HepG2 (cell line): ENCODE measurements around the gene PPP2R5C. TPM values are rescaled to one million over a fixed set of nuclear protein-coding genes. Genes with fewer than 3 reads are reported as not detected.

Source experiments
- ATAC-seq: fragments of 200-7000 bp; cut with Tn5 transposase; 3 replicates; pipeline ENCODE4 v1.9.1; 2020; ENCODE audit warnings: mild to moderate bottlenecking, moderate library complexity
- BruUV-seq: library from RNA; stranded (reverse); fragments of 400-500 nt; replicated peaks from 2 replicates; lab custom pipeline; 2021; lab: Mats Ljungman, UMichigan
- CTCF ChIA-PET: fragments of 300-600 bp; formaldehyde crosslinking; extraction: SDS; loops from one replicate; lab custom pipeline; 2021; ENCODE audit warnings: low total read pairs, inconsistent platforms, low intra/inter-chr PET ratio; lab: Yijun Ruan, JAX
- POLR2A ChIA-PET: fragments of 350-600 bp; sonication (Branson Sonifier 250); formaldehyde crosslinking; loops from one replicate; lab custom pipeline; 2020; ENCODE audit warnings: antibody characterized with exemption, inconsistent platforms; lab: Yijun Ruan, JAX
- DNase-seq: peaks from one replicate; pipeline ENCODE4 v3.0.0-alpha.2; 2015; ENCODE audit warnings: low spot score
- FAIRE-seq: peaks from 3 replicates; lab custom pipeline; 2011; peaks lifted over from hg19 to GRCh38; lab: Jason Lieb, UNC
- H2AFZ ChIP-seq: one replicate; pipeline ENCODE4 v1.6.1; 2011; ENCODE audit warnings: low read length, inconsistent platforms
- H3K27ac ChIP-seq: fragments of 300-600 bp; 3 replicates; pipeline ENCODE4 v1.8.0; 2011; ENCODE audit warnings: mixed run types, mild to moderate bottlenecking, mixed read lengths, low read length, inconsistent platforms; ENCODE audit not compliant: insufficient read depth; ENCODE audit errors: extremely low read length
- H3K27me3 ChIP-seq, 2 experiments: fragments of 200-600 bp in 1 of 2; 2 replicates in 1 of 2; 3 replicates in 1 of 2; pipeline versions ENCODE4 v1.6.0 to v1.8.0; 2011; ENCODE audit warnings: low read length in 2 of 2, mild to moderate bottlenecking in 2 of 2, moderate library complexity in 2 of 2, inconsistent platforms in 1 of 2; ENCODE audit not compliant: insufficient read depth in 2 of 2, control insufficient read depth in 1 of 2
- H3K36me3 ChIP-seq, 2 experiments: fragments of 200-600 bp in 1 of 2; replicated peaks in 1 of 2; 2 replicates in 1 of 2; 3 replicates in 1 of 2; pipeline versions ENCODE4 v1.5.1 to v1.8.0; 2011; ENCODE audit warnings: low read length in 2 of 2, inconsistent platforms in 1 of 2; ENCODE audit not compliant: insufficient read depth in 2 of 2, control insufficient read depth in 1 of 2
- H3K4me1 ChIP-seq: 2 replicates; pipeline ENCODE4 v1.5.1; 2012; ENCODE audit warnings: low read length, inconsistent platforms; ENCODE audit not compliant: insufficient read depth
- H3K4me2 ChIP-seq: 2 replicates; pipeline ENCODE4 v1.6.0; 2011; ENCODE audit warnings: low read depth, low read length, inconsistent platforms
- H3K4me3 ChIP-seq, 3 experiments: fragments of 200-600 bp in 1 of 3; sonication (generic), shearing (Covaris generic) in 1 of 3; replicated peaks in 1 of 3; 2 replicates each; pipeline ENCODE4 v1.5.1; 2011 to 2016; ENCODE audit warnings: low read length in 3 of 3, inconsistent platforms in 2 of 3, low read depth in 2 of 3, mild to moderate bottlenecking in 2 of 3, control low read depth in 1 of 3, mixed read lengths in 1 of 3; ENCODE audit not compliant: insufficient read depth in 1 of 3
- H3K79me2 ChIP-seq: one replicate; pipeline ENCODE4 v1.6.1; 2011; ENCODE audit warnings: low read length, inconsistent platforms; ENCODE audit not compliant: insufficient read depth
- H3K9ac ChIP-seq: 2 replicates; pipeline ENCODE4 v1.6.0; 2011; ENCODE audit warnings: mild to moderate bottlenecking, low read depth, low read length, inconsistent platforms; ENCODE audit not compliant: insufficient read depth
- H3K9me3 ChIP-seq: 2 replicates; pipeline ENCODE4 v1.5.1; 2012; ENCODE audit warnings: mild to moderate bottlenecking, low read length
- H4K20me1 ChIP-seq: 2 replicates; pipeline ENCODE4 v1.6.0; 2011; ENCODE audit warnings: inconsistent platforms, mild to moderate bottlenecking, low read length, moderate library complexity; ENCODE audit not compliant: insufficient read depth
- ADNP ChIP-seq: sonication (generic); formaldehyde crosslinking; IDR thresholded peaks from 2 replicates; pipeline ENCODE4 v1.4.0; 2020; ENCODE audit warnings: missing genetic modification reagents
- CCDC6 ChIP-seq: sonication (generic); formaldehyde crosslinking; IDR thresholded peaks from 2 replicates; pipeline ENCODE4 v1.8.1; 2022; ENCODE audit warnings: mild to moderate bottlenecking, missing genetic modification reagents, moderate library complexity
- DNMT1 ChIP-seq: sonication (generic); formaldehyde crosslinking; IDR thresholded peaks from 2 replicates; pipeline ENCODE4 v1.5.1; 2020; ENCODE audit warnings: mild to moderate bottlenecking, missing genetic modification reagents
- EEA1 ChIP-seq: sonication (generic); formaldehyde crosslinking; IDR thresholded peaks from 2 replicates; pipeline ENCODE4 v1.5.1; 2020; ENCODE audit warnings: mild to moderate bottlenecking, missing genetic modification reagents, borderline replicate concordance
- ERF ChIP-seq: IDR thresholded peaks from 2 replicates; pipeline ENCODE4 v1.6.1; 2018; ENCODE audit warnings: missing biosample characterization, missing genetic modification reagents
- KDM3A ChIP-seq: IDR thresholded peaks from 2 replicates; pipeline ENCODE4 v1.6.1; 2018; ENCODE audit warnings: low read depth, missing compliant biosample characterization
- KMT2A ChIP-seq: sonication (generic); formaldehyde crosslinking; IDR thresholded peaks from 2 replicates; pipeline ENCODE4 v1.4.0; 2020; ENCODE audit warnings: missing genetic modification reagents
- MED1 ChIP-seq: sonication (generic); formaldehyde crosslinking; IDR thresholded peaks from 2 replicates; pipeline ENCODE4 v1.4.0; 2020; ENCODE audit warnings: missing genetic modification reagents
- NFE2L2 ChIP-seq: fragments of 150-350 bp; IDR thresholded peaks from 2 replicates; pipeline ENCODE4 v1.6.1; 2014; ENCODE audit warnings: low read length
- NFKBIZ ChIP-seq: IDR thresholded peaks from 2 replicates; pipeline ENCODE4 v1.6.1; 2018; ENCODE audit warnings: missing genetic modification reagents, missing compliant biosample characterization
- NR2C2 ChIP-seq: sonication (generic); formaldehyde crosslinking; IDR thresholded peaks from 2 replicates; pipeline ENCODE4 v1.4.0; 2020; ENCODE audit warnings: missing genetic modification reagents, mild to moderate bottlenecking, moderate library complexity, borderline replicate concordance
- SMAD1 ChIP-seq: sonication (generic); formaldehyde crosslinking; IDR thresholded peaks from 2 replicates; pipeline ENCODE4 v1.4.0; 2020; ENCODE audit warnings: missing genetic modification reagents, low read depth, mild to moderate bottlenecking, borderline replicate concordance
- XBP1 ChIP-seq: sonication (generic); formaldehyde crosslinking; IDR thresholded peaks from 2 replicates; pipeline ENCODE4 v1.5.0; 2020; ENCODE audit warnings: missing genetic modification reagents
- ZBTB3 ChIP-seq: sonication (generic); formaldehyde crosslinking; IDR thresholded peaks from 2 replicates; pipeline ENCODE4 v1.4.0; 2020; ENCODE audit warnings: low read depth, mild to moderate bottlenecking, moderate library complexity, missing genetic modification reagents, borderline replicate concordance
- ZNF232 ChIP-seq: sonication (generic); formaldehyde crosslinking; IDR thresholded peaks from 2 replicates; pipeline ENCODE4 v1.4.0; 2020; ENCODE audit warnings: missing genetic modification reagents, borderline replicate concordance
- ZNF629 ChIP-seq: sonication (generic); formaldehyde crosslinking; conservative IDR thresholded peaks from 2 replicates; pipeline ENCODE4 v1.5.0; 2020; ENCODE audit warnings: missing genetic modification reagents
- ZNF780A ChIP-seq: sonication (generic); formaldehyde crosslinking; IDR thresholded peaks from 2 replicates; pipeline ENCODE4 v1.8.0; 2022; ENCODE audit warnings: mild to moderate bottlenecking, missing genetic modification reagents, moderate library complexity
- WGBS: methylation state at CpG from one replicate; pipeline ENCODE4 v1.1.6; 2017; ENCODE audit warnings: low lambda C conversion rate; 5-methylcytosine and 5-hydroxymethylcytosine counted together
- in situ Hi-C: cut with HindIII; loops from 2 replicates; pipeline ENCODE4 v1.10.0; 2017; ENCODE audit warnings: low pct_unique_long_range_greater_than_20kb; ENCODE audit not compliant: extremely low pct_ligation_motif_present
- intact Hi-C: fragments of 100-400 bp; cut with micrococcal nuclease; formaldehyde crosslinking; loops from one replicate; pipeline ENCODE4 v1.10.0; 2022; ENCODE audit not compliant: unreplicated experiment
- polyA plus RNA-seq, 8 experiments: library from polyadenylated mRNA; depleted of rRNA in 3 of 8; stranded (reverse) in 7 of 8; unstranded in 1 of 8; fragments of >200 nt; fragmentation: Illumina TruSeq in 4 of 8; extraction: Trizol in 4 of 8; gene quantifications; 2 replicates each; pipeline versions ENCODE4 v1.2.1 to v1.2.3, GENCODE V29; 2011 to 2016; ENCODE audit warnings: low read depth in 4 of 8, missing spikeins in 1 of 8, mixed read lengths in 1 of 8; ENCODE audit not compliant: insufficient read depth in 1 of 8
- total RNA-seq, 5 experiments: library from RNA; depleted of rRNA; stranded (reverse); fragments of >200 nt; fragmentation: Illumina TruSeq; extraction: Trizol; gene quantifications; 2 replicates each; pipeline ENCODE4 v1.2.3, GENCODE V29; 2016; ENCODE audit warnings: low read depth in 1 of 5
- TF ChIP-seq, protein P1 (sequence below): sonication (generic); formaldehyde crosslinking; IDR thresholded peaks from 2 replicates; pipeline ENCODE4 v1.4.0; 2020; ENCODE audit warnings: missing genetic modification reagents, borderline replicate concordance

PPP2R5C gene
- total and polyA plus RNA-seq, 2 of the 13 experiments (the other 11 are each of a cell fraction or from before 2014, with no cell fraction given) = 74.3 to 78.5 TPM

DNA sequence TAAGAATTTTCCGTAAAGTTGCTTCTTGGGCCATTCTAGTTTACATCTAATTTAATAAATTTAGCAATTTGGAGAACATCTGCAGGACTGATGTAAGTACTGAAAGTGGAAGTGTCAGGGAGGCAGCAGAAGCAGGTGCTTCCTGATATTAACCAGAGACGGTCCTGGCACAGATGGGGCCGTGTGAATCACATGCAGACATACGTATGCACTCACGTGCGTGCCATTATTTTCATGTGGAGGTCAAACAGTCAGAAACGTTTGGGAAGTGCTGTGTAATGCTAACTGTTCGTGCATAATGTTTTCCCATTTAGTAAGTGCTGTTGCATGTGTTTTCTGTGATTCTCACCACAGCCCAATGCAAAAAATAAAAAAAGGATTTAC, 115.0 kb downstream of the PPP2R5C start:
- Histone ChIP-seq H3K27ac (no peak overlapping the region), H3K4me1 (no peaks in the 10 kb centered on the region), H2AFZ (no peak overlapping the region), H3K4me3 (no peak overlapping the region), H4K20me1 (peaks cover 2% of the 10 kb centered on the region; the same call in 1 of the 2 replicates), H3K4me2 (no peak overlapping the region), H3K36me3 (peaks cover 3 to 10% of the 10 kb centered on the region in 2 experiments; a peak in 4 of 5 replicates), H3K79me2 (peaks cover 9% of the 10 kb centered on the region), H3K27me3 (no peaks in the 10 kb centered on the region), H3K9ac (no peak overlapping the region), H3K9me3 (no peaks in the 10 kb centered on the region)
- ChIA-PET CTCF (no interaction called here), POLR2A (no interaction called here)
- no peak for DNase-seq
- no peak for TF ChIP-seq ZNF629 (CRISPR knock-in tag)
- TF ChIP-seq NR2C2 = no peak
- TF ChIP-seq MED1 (CRISPR knock-in tag) = no peak
- FAIRE-seq = no peak
- intact Hi-C loops (no loop called here), in situ Hi-C loops (no loop called here)
- BruUV-seq = no TSS peak
- 95% methylated on average over 8 of the region's 8 CpGs for WGBS
- ATAC-seq = no peak

GRCh38 chr14:101877766-101878165, 116.3 kb downstream of the PPP2R5C start:
- Histone ChIP-seq H3K4me3 (no peak overlapping the region), H3K27me3 (no peaks in the 10 kb centered on the region), H4K20me1 (peaks cover 2% of the 10 kb centered on the region; the same call in 1 of the 2 replicates), H3K9ac (no peak overlapping the region), H3K9me3 (no peaks in the 10 kb centered on the region), H3K79me2 (peaks cover 3% of the 10 kb centered on the region), H2AFZ (no peak overlapping the region), H3K36me3 (peaks cover 3 to 20% of the 10 kb centered on the region in 2 experiments; a peak in 4 of 5 replicates), H3K4me2 (no peak overlapping the region), H3K27ac (no peak overlapping the region), H3K4me1 (no peaks in the 10 kb centered on the region)
- ChIA-PET CTCF (no interaction called here), POLR2A (no interaction called here)
- in situ Hi-C loops = no loop called here
- intact Hi-C loops = no loop called here
- 78% methylated on average over 6 of the region's 7 CpGs for WGBS
- BruUV-seq = no TSS peak
- FAIRE-seq (no peak), DNase-seq (no peak), ATAC-seq (no peak)
- TF ChIP-seq CCDC6 (CRISPR knock-in tag) (no peak), NFKBIZ (CRISPR knock-in tag) (no peak), ADNP (CRISPR knock-in tag) (no peak), KMT2A (CRISPR knock-in tag) (no peak), ZBTB3 (CRISPR knock-in tag) (no peak), ZNF232 (CRISPR knock-in tag) (no peak), SMAD1 (CRISPR knock-in tag) (no peak), XBP1 (CRISPR knock-in tag) (no peak), EEA1 (no peak), ERF (no peak), ZNF780A (CRISPR knock-in tag) (no peak), NFE2L2 (no peak), DNMT1 (CRISPR knock-in tag) (no peak), KDM3A (CRISPR knock-in tag) (no peak)
- TF ChIP-seq, protein P1, sequence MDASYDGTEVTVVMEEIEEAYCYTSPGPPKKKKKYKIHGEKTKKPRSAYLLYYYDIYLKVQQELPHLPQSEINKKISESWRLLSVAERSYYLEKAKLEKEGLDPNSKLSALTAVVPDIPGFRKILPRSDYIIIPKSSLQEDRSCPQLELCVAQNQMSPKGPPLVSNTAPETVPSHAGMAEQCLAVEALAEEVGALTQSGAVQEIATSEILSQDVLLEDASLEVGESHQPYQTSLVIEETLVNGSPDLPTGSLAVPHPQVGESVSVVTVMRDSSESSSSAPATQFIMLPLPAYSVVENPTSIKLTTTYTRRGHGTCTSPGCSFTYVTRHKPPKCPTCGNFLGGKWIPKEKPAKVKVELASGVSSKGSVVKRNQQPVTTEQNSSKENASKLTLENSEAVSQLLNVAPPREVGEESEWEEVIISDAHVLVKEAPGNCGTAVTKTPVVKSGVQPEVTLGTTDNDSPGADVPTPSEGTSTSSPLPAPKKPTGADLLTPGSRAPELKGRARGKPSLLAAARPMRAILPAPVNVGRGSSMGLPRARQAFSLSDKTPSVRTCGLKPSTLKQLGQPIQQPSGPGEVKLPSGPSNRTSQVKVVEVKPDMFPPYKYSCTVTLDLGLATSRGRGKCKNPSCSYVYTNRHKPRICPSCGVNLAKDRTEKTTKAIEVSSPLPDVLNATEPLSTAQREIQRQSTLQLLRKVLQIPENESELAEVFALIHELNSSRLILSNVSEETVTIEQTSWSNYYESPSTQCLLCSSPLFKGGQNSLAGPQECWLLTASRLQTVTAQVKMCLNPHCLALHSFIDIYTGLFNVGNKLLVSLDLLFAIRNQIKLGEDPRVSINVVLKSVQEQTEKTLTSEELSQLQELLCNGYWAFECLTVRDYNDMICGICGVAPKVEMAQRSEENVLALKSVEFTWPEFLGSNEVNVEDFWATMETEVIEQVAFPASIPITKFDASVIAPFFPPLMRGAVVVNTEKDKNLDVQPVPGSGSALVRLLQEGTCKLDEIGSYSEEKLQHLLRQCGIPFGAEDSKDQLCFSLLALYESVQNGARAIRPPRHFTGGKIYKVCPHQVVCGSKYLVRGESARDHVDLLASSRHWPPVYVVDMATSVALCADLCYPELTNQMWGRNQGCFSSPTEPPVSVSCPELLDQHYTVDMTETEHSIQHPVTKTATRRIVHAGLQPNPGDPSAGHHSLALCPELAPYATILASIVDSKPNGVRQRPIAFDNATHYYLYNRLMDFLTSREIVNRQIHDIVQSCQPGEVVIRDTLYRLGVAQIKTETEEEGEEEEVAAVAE (CRISPR knock-in tag) = no peak
